Progenitor cell of endocrine pancreas (in vitro differentiated cells): ENCODE measurements around the gene FOXL1. TPM values are rescaled to one million over a fixed set of nuclear protein-coding genes. Genes with fewer than 3 reads are reported as not detected.

Experiments used
- DNase-seq: peaks from one replicate; pipeline ENCODE4 v3.0.0; 2021; ENCODE audit warnings: low spot score; ENCODE audit not compliant: unreplicated experiment
- H3K27ac Mint-ChIP-seq: 2 replicates; pipeline ENCODE4 v1.8.0; 2021; ENCODE audit warnings: mild to moderate bottlenecking, moderate library complexity, mixed read lengths
- H3K27me3 Mint-ChIP-seq: 2 replicates; pipeline ENCODE4 v1.8.0; 2021; ENCODE audit warnings: mixed read lengths
- H3K36me3 Mint-ChIP-seq: 2 replicates; pipeline ENCODE4 v1.8.0; 2022; ENCODE audit warnings: mixed read lengths; ENCODE audit not compliant: insufficient read depth
- H3K4me1 Mint-ChIP-seq: 2 replicates; pipeline ENCODE4 v1.8.0; 2021; ENCODE audit warnings: low read depth, mixed read lengths
- H3K4me3 Mint-ChIP-seq: 2 replicates; pipeline ENCODE4 v1.8.0; 2021; ENCODE audit warnings: low read depth, mild to moderate bottlenecking, moderate library complexity, mixed read lengths
- H3K9me3 Mint-ChIP-seq: 2 replicates; pipeline ENCODE4 v1.8.0; 2021; ENCODE audit warnings: low read depth, mixed read lengths
- CTCF ChIP-seq: fragments of 200-600 bp; sonication (generic); IDR thresholded peaks from one replicate; pipeline ENCODE4 v1.5.0; 2021; ENCODE audit warnings: antibody characterized with exemption, mild to moderate bottlenecking; ENCODE audit not compliant: unreplicated experiment
- total RNA-seq: library from RNA; stranded (reverse); gene quantifications from 2 replicates; pipeline ENCODE4 v1.2.1, GENCODE V29; 2021

FOXL1 gene
- total RNA-seq, 1 donor from 2014 or later = not detected

GRCh38 chr16:86605950-86606349, 27.6 kb downstream of the FOXL1 start:
- no peak overlapping the region for H3K4me3 Mint-ChIP-seq
- no peak for TF ChIP-seq CTCF
- no peak for DNase-seq

GRCh38 chr16:86608301-86608747, 30.0 kb downstream of the FOXL1 start:
- H3K27me3 Mint-ChIP-seq = peaks cover 36% of the 10 kb centered on the region
- H3K4me3 Mint-ChIP-seq = no peak overlapping the region
- no peaks in the 10 kb centered on the region for H3K4me1 Mint-ChIP-seq
- no peaks in the 10 kb centered on the region for H3K36me3 Mint-ChIP-seq
- H3K27ac Mint-ChIP-seq = no peak overlapping the region
- no peak for TF ChIP-seq CTCF
- no peak for DNase-seq
- H3K9me3 Mint-ChIP-seq = no peaks in the 10 kb centered on the region

More at GRCh38 chr16:86605950-86606349, 27.6 kb downstream of the FOXL1 start:
- H3K4me1 Mint-ChIP-seq = no peaks in the 10 kb centered on the region
- no peaks in the 10 kb centered on the region for H3K9me3 Mint-ChIP-seq
- no peak overlapping the region for H3K27ac Mint-ChIP-seq
- peaks cover 46% of the 10 kb centered on the region for H3K27me3 Mint-ChIP-seq
- H3K36me3 Mint-ChIP-seq = no peaks in the 10 kb centered on the region

- TF ChIP-seq CTCF = no peak
- Mint-ChIP-seq H3K27ac (no peak overlapping the region), H3K27me3 (peaks cover 35% of the 10 kb centered on the region), H3K4me3 (no peak overlapping the region), H3K9me3 (no peaks in the 10 kb centered on the region), H3K36me3 (no peaks in the 10 kb centered on the region), H3K4me1 (no peaks in the 10 kb centered on the region)
- DNase-seq = no peak
Observed at GRCh38 chr16:86609115-86609514, 30.8 kb downstream of the FOXL1 start.

- H3K9me3 Mint-ChIP-seq = no peaks in the 10 kb centered on the region
- DNase-seq = no peak
- peaks cover 36% of the 10 kb centered on the region for H3K27me3 Mint-ChIP-seq
- no peaks in the 10 kb centered on the region for H3K36me3 Mint-ChIP-seq
- H3K27ac Mint-ChIP-seq = no peak overlapping the region
- TF ChIP-seq CTCF = no peak
- no peak overlapping the region for H3K4me3 Mint-ChIP-seq
- no peaks in the 10 kb centered on the region for H3K4me1 Mint-ChIP-seq
Observed at GRCh38 chr16:86609661-86610060, 31.3 kb downstream of the FOXL1 start.

- Mint-ChIP-seq H3K9me3 (no peaks in the 10 kb centered on the region), H3K36me3 (no peaks in the 10 kb centered on the region), H3K4me1 (no peaks in the 10 kb centered on the region), H3K27me3 (peaks cover 31% of the 10 kb centered on the region), H3K27ac (no peak overlapping the region), H3K4me3 (no peak overlapping the region)
- TF ChIP-seq CTCF = no peak
- no peak for DNase-seq
Observed at GRCh38 chr16:86610779-86611524, 32.6 kb downstream of the FOXL1 start.
